ENCODE data around the gene PELI1.

DNA sequence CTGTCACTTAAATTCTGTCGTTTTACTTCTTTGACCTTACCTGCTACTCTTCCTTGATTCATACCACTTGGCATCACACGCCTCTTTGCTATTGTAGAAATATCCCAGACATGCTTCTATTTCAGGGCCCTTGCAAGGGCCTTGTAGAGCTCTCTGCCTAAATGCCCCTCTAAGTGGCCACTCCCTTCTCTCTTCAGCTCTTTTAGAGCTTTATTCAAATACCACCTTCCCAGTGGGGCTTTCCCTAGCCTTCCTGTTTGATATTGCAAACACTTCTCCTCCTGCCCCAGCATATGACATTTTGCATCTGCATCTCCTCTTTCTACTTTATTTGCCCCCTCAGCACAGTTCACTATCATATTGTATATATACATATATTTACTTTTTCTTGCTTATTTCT lies 54.0 kb downstream of the PELI1 start:
- TF ChIP-seq, protein P1, sequence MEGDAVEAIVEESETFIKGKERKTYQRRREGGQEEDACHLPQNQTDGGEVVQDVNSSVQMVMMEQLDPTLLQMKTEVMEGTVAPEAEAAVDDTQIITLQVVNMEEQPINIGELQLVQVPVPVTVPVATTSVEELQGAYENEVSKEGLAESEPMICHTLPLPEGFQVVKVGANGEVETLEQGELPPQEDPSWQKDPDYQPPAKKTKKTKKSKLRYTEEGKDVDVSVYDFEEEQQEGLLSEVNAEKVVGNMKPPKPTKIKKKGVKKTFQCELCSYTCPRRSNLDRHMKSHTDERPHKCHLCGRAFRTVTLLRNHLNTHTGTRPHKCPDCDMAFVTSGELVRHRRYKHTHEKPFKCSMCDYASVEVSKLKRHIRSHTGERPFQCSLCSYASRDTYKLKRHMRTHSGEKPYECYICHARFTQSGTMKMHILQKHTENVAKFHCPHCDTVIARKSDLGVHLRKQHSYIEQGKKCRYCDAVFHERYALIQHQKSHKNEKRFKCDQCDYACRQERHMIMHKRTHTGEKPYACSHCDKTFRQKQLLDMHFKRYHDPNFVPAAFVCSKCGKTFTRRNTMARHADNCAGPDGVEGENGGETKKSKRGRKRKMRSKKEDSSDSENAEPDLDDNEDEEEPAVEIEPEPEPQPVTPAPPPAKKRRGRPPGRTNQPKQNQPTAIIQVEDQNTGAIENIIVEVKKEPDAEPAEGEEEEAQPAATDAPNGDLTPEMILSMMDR (IDR thresholded peaks at IDR 0.05) = no peak
- TF ChIP-seq POLR2A (IDR thresholded peaks at IDR 0.05) = no peak

All from body of pancreas (tissue), 4 donors.